Cardiac fibroblast (primary cell): Measurements from ENCODE around the gene TRAF7.

Experiments used
- DNase-seq, 2 donors: peaks; one replicate each; pipeline versions ENCODE4 v3.0.0 to v3.0.0-alpha.2; 2010; ENCODE audit warnings: low read depth in 2 of 2
- H3K4me3 ChIP-seq, 2 donors: replicated peaks in 1 of 2; 1 replicate in 1 of 2; 2 replicates in 1 of 2; pipeline ENCODE4 v1.5.1; 2011; ENCODE audit warnings: low read depth in 2 of 2, low read length in 2 of 2, mild to moderate bottlenecking in 2 of 2, moderate library complexity in 1 of 2
- CTCF ChIP-seq: IDR thresholded peaks from one replicate; pipeline ENCODE4 v1.5.1; 2011; ENCODE audit warnings: low read depth, mild to moderate bottlenecking, low read length, inconsistent platforms

TRAF7 gene

GRCh38 chr16:2171601-2172178 lies 16.1 kb downstream of the TRAF7 start:
- no peak for TF ChIP-seq CTCF
- no peak overlapping the region for H3K4me3 ChIP-seq
- DNase-seq: no peak

- no peak for DNase-seq
- H3K4me3 ChIP-seq: no peak overlapping the region
- TF ChIP-seq CTCF: no peak
Observed at GRCh38 chr16:2172688-2173335, 17.2 kb downstream of the TRAF7 start.

GRCh38 chr16:2173366-2173765 lies 17.8 kb downstream of the TRAF7 start:
- TF ChIP-seq CTCF: no peak
- no peak for DNase-seq
- H3K4me3 ChIP-seq: no peak overlapping the region

GRCh38 chr16:2173916-2174315 lies 18.3 kb downstream of the TRAF7 start:
- no peak overlapping the region for H3K4me3 ChIP-seq
- DNase-seq: no peak
- no peak for TF ChIP-seq CTCF

DNA sequence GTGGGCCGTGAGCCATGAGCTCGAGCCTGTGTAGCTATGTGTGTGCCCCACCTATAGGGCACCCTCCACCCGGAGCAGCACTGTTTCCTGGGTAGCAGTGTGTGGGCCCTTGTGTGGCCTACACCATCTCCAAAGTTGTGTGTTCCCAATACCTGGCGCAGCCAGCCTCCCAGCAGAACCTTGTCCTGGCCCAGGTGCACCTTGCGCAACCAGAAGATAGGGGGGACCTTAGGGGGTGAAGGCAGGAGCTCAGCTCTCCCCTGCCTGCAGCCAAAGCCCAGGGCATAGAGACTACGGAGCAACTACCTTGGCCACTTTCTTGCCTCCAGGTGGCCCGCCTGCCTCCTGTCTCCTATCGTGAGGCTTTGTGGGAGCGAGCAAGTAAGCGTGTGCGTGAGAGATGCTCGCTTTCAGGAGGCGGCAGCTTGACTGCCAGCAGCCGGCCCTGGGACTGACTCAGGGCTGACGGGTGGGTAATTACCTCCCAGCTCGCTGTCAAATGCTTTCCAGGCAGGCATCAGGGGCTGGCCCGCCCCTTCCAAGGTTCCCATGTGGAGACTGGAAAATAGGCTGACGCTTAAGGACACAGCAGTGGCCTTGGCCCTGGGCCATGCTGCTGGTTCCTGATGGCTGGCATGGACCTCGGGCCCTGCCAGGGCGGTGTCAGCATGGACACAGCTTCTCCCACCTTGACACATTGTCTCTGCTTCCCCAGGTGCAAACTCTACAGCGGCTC lies 19.0 kb downstream of the TRAF7 start:
- H3K4me3 ChIP-seq: no peak overlapping the region
- DNase-seq: no peak
- TF ChIP-seq CTCF: no peak

GRCh38 chr16:2175454-2175853 lies 19.9 kb downstream of the TRAF7 start:
- no peak for DNase-seq
- no peak overlapping the region for H3K4me3 ChIP-seq
- TF ChIP-seq CTCF: no peak
